Chondrocyte (in vitro differentiated cells): ENCODE measurements around the gene NFASC. TPM values are rescaled to one million over a fixed set of nuclear protein-coding genes. Genes with fewer than 3 reads are reported as not detected.
A peak's percentile ranks its signal among the peaks of the same experiment; 100 is the strongest.

Experiments
- DNase-seq: peaks from one replicate; pipeline ENCODE4 v3.0.0; 2021; ENCODE audit warnings: mixed read lengths, low spot score
- H3K27ac Mint-ChIP-seq: one replicate; pipeline ENCODE4 v1.8.0; 2021; ENCODE audit warnings: mild to moderate bottlenecking, moderate library complexity, mixed read lengths; ENCODE audit not compliant: unreplicated experiment
- H3K27me3 Mint-ChIP-seq: 2 replicates; pipeline ENCODE4 v1.8.0; 2021; ENCODE audit warnings: low read depth, mixed read lengths
- H3K36me3 Mint-ChIP-seq: 2 replicates; pipeline ENCODE4 v1.8.0; 2021; ENCODE audit warnings: low read depth, mixed read lengths
- H3K4me1 Mint-ChIP-seq: 2 replicates; pipeline ENCODE4 v1.8.0; 2021; ENCODE audit warnings: low read depth, mild to moderate bottlenecking, mixed read lengths
- H3K4me3 Mint-ChIP-seq: one replicate; pipeline ENCODE4 v1.8.0; 2021; ENCODE audit warnings: mild to moderate bottlenecking, moderate library complexity, mixed read lengths; ENCODE audit not compliant: unreplicated experiment
- H3K9me3 Mint-ChIP-seq: 2 replicates; pipeline ENCODE4 v1.8.0; 2021; ENCODE audit warnings: low read depth, mixed read lengths
- total RNA-seq: library from RNA; stranded (reverse); gene quantifications from 3 replicates; pipeline ENCODE4 v1.2.1, GENCODE V29; 2021
- TF ChIP-seq, protein P1 (sequence below): fragments of 200-600 bp; sonication (generic); IDR thresholded peaks from 2 replicates; pipeline ENCODE4 v1.5.0; 2021; ENCODE audit warnings: antibody characterized with exemption, mild to moderate bottlenecking, moderate library complexity

Gene NFASC
- total RNA-seq, 1 donor from 2014 or later, result 0.20 TPM

GRCh38 chr1:205018381-205018780 is 147.7 kb downstream of the NFASC start:
- Mint-ChIP-seq H3K4me3 (no peak overlapping the region), H3K36me3 (no peaks in the 10 kb centered on the region), H3K27ac (no peak overlapping the region), H3K27me3 (peaks cover 35% of the 10 kb centered on the region), H3K4me1 (peaks cover 7% of the 10 kb centered on the region), H3K9me3 (no peaks in the 10 kb centered on the region)
- no peak for DNase-seq
- TF ChIP-seq, protein P1, sequence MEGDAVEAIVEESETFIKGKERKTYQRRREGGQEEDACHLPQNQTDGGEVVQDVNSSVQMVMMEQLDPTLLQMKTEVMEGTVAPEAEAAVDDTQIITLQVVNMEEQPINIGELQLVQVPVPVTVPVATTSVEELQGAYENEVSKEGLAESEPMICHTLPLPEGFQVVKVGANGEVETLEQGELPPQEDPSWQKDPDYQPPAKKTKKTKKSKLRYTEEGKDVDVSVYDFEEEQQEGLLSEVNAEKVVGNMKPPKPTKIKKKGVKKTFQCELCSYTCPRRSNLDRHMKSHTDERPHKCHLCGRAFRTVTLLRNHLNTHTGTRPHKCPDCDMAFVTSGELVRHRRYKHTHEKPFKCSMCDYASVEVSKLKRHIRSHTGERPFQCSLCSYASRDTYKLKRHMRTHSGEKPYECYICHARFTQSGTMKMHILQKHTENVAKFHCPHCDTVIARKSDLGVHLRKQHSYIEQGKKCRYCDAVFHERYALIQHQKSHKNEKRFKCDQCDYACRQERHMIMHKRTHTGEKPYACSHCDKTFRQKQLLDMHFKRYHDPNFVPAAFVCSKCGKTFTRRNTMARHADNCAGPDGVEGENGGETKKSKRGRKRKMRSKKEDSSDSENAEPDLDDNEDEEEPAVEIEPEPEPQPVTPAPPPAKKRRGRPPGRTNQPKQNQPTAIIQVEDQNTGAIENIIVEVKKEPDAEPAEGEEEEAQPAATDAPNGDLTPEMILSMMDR, result no peak

- peaks cover 43% of the 10 kb centered on the region for H3K27me3 Mint-ChIP-seq
- TF ChIP-seq, protein P1, result no peak
- no peak overlapping the region for H3K27ac Mint-ChIP-seq
- no peaks in the 10 kb centered on the region for H3K9me3 Mint-ChIP-seq
- H3K4me3 Mint-ChIP-seq, result no peak overlapping the region
- no peaks in the 10 kb centered on the region for H3K36me3 Mint-ChIP-seq
- DNase-seq, result peak; percentile 70
- no peaks in the 10 kb centered on the region for H3K4me1 Mint-ChIP-seq
Measured at GRCh38 chr1:205020466-205020865, 149.8 kb downstream of the NFASC start.

DNA sequence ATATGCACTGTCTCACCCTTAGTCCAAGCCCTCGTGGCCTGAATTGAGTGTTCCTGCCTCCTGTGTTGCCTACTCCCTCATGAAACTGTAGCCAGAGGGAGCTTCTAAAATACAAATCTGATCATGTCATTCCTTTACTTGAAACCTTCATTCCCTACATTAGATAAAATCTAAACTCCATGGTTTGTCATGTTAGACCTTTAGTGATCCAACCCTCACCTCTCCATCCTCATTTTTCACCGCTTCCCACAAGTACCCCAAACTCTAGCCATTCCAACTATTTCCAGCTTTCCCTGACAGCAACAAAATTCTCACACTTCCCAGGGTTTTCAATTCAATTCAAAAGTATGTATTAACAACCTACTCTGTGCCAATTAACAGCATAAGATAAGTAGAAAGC is 154.0 kb downstream of the NFASC start:
- Mint-ChIP-seq H3K27ac (no peak overlapping the region), H3K4me1 (no peaks in the 10 kb centered on the region), H3K27me3 (peaks cover 42% of the 10 kb centered on the region), H3K9me3 (no peaks in the 10 kb centered on the region), H3K36me3 (no peaks in the 10 kb centered on the region), H3K4me3 (no peak overlapping the region)
- TF ChIP-seq, protein P1, result no peak
- DNase-seq, result no peak

- Mint-ChIP-seq H3K36me3 (no peaks in the 10 kb centered on the region), H3K4me1 (no peaks in the 10 kb centered on the region), H3K4me3 (no peak overlapping the region), H3K27ac (no peak overlapping the region), H3K9me3 (no peaks in the 10 kb centered on the region), H3K27me3 (peaks cover 42% of the 10 kb centered on the region)
- peak; percentile 76 for DNase-seq
- TF ChIP-seq, protein P1, result no peak
Measured at GRCh38 chr1:205025239-205025638, 154.6 kb downstream of the NFASC start.

DNA sequence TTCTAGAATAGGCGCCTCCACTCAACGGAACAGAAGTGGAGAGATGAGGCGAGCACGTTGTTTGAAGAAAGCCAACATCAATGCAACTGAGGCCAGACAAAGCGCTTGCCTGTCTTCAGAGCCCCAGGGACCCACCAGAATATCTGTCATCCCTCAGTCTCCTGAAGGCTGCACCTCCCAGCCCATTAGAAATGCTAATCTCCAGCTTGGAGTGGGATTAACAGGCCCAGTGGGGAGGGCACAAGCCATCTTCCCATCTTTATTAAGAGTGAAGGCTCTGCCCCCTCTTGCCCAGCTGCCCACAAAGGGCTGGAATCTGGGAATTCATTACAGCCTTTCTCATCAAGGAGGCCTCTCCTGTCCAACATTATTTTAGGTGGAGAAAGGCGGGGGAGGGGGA is 155.5 kb downstream of the NFASC start:
- Mint-ChIP-seq H3K4me3 (no peak overlapping the region), H3K36me3 (no peaks in the 10 kb centered on the region), H3K27me3 (peaks cover 42% of the 10 kb centered on the region), H3K4me1 (no peaks in the 10 kb centered on the region), H3K9me3 (no peaks in the 10 kb centered on the region), H3K27ac (no peak overlapping the region)
- no peak for DNase-seq
- TF ChIP-seq, protein P1, result no peak
